CD4-positive, alpha-beta T cell (primary cell): ENCODE measurements around the gene OPA3. TPM values are rescaled to one million over a fixed set of nuclear protein-coding genes. Genes with fewer than 3 reads are reported as not detected.

ENCODE experiments used
- ATAC-seq: fragments of 200-7000 bp; cut with Tn5 transposase; one replicate; pipeline ENCODE4 v1.10.0; 2022; ENCODE audit warnings: mild to moderate bottlenecking; ENCODE audit not compliant: poor library complexity
- CTCF ChIA-PET: fragments of 350-600 bp; sonication (Branson Sonifier 250); formaldehyde crosslinking; loops from one replicate; lab custom pipeline; 2021; ENCODE audit warnings: antibody characterized with exemption, inconsistent platforms; lab: Charles Lee
- POLR2A ChIA-PET: fragments of 350-600 bp; sonication (Branson Sonifier 250); formaldehyde crosslinking; loops from one replicate; lab custom pipeline; 2021; ENCODE audit warnings: antibody characterized with exemption, inconsistent platforms; lab: Charles Lee
- DNase-seq, 14 experiments: peaks; one replicate each; pipeline ENCODE4 v3.0.0-alpha.2; 2013 to 2020; ENCODE audit warnings: mixed read lengths in 2 of 14
- H3K27ac ChIP-seq, 2 donors: one replicate each; pipeline versions ENCODE4 v1.5.1 to v1.7.0; 2013; ENCODE audit warnings: low read length in 2 of 2, low read depth in 1 of 2, mild to moderate bottlenecking in 1 of 2
- H3K27me3 ChIP-seq, 2 experiments: 1 replicate in 1 of 2; 2 replicates in 1 of 2; pipeline versions ENCODE4 v1.6.1 to v1.7.0; 2013; ENCODE audit warnings: low read length in 2 of 2, control low read depth in 1 of 2, mild to moderate bottlenecking in 1 of 2, moderate library complexity in 1 of 2; ENCODE audit not compliant: insufficient read depth in 2 of 2, control insufficient read depth in 1 of 2
- H3K36me3 ChIP-seq: one replicate; pipeline ENCODE4 v1.6.1; 2013; ENCODE audit warnings: low read length, control low read depth; ENCODE audit not compliant: insufficient read depth
- H3K4me1 ChIP-seq: one replicate; pipeline ENCODE4 v1.6.1; 2013; ENCODE audit warnings: low read length, control low read depth; ENCODE audit not compliant: insufficient read depth
- H3K4me3 ChIP-seq: one replicate; pipeline ENCODE4 v1.5.1; 2013; ENCODE audit warnings: mild to moderate bottlenecking, low read length, moderate library complexity
- H3K9me3 ChIP-seq, 2 experiments: 1 replicate in 1 of 2; 2 replicates in 1 of 2; pipeline versions ENCODE4 v1.6.1 to v1.7.0; 2013; ENCODE audit warnings: low read length in 2 of 2, mild to moderate bottlenecking in 2 of 2, control low read depth in 1 of 2, moderate library complexity in 1 of 2; ENCODE audit not compliant: control insufficient read depth in 1 of 2, insufficient read depth in 1 of 2
- H3K27ac Mint-ChIP-seq: one replicate; pipeline ENCODE4 v1.8.0; 2020; ENCODE audit warnings: mixed read lengths
- H3K27me3 Mint-ChIP-seq: one replicate; pipeline ENCODE4 v1.8.0; 2021; ENCODE audit warnings: mixed read lengths
- H3K36me3 Mint-ChIP-seq: one replicate; pipeline ENCODE4 v1.8.0; 2021; ENCODE audit warnings: low read depth, mixed read lengths
- H3K4me1 Mint-ChIP-seq: one replicate; pipeline ENCODE4 v1.8.0; 2021; ENCODE audit warnings: low read depth, mixed read lengths
- H3K4me3 Mint-ChIP-seq: one replicate; pipeline ENCODE4 v1.8.0; 2020; ENCODE audit warnings: mild to moderate bottlenecking, mixed read lengths
- H3K9me3 Mint-ChIP-seq: one replicate; pipeline ENCODE4 v1.8.0; 2020; ENCODE audit warnings: mixed read lengths
- CTCF ChIP-seq: fragments of 200-600 bp; IDR thresholded peaks from one replicate; pipeline ENCODE4 v1.8.0; 2022; ENCODE audit warnings: antibody characterized with exemption, mild to moderate bottlenecking
- intact Hi-C, 2 experiments: fragments of 100-400 bp; cut with DNase I in 1 of 2; cut with micrococcal nuclease in 1 of 2; formaldehyde crosslinking; loops; one replicate each; pipeline versions ENCODE4 v1.15.1 to v1.9.0; 2023 to 2025; cut with DNase I, micrococcal nuclease
- total RNA-seq, 174 experiments: library from RNA in 2 of 174; stranded (reverse) in 2 of 174; gene quantifications; one replicate each; pipeline ENCODE4 v1.2.3 and lab custom pipeline; 2021 to 2026

OPA3 gene
- total RNA-seq, 2 experiments from 2014 or later: 3.1 to 3.2 TPM

- no peak for TF ChIP-seq CTCF
- intact Hi-C loops: no loop called here
- ChIA-PET POLR2A (interaction anchor here (0.8 to 1.8 kb wide), 3 partner anchors 14 to 43 kb away, joined by 3 to 7 read pairs (median 3); no protein-coding TSS in a partner anchor), CTCF (interaction anchor here (0.7 kb wide), 1 partner anchor 43 kb away, joined by 3 read pairs; no protein-coding TSS in a partner anchor)
- H3K27ac ChIP-seq: no peak overlapping the region
- no peaks in the 10 kb centered on the region for H3K36me3 Mint-ChIP-seq
- peaks cover 23% of the 10 kb centered on the region for H3K4me1 ChIP-seq
- ATAC-seq (no peak), DNase-seq (no peak)
- H3K36me3 ChIP-seq: no peaks in the 10 kb centered on the region
- H3K27me3 Mint-ChIP-seq: peaks cover 88% of the 10 kb centered on the region
- no peaks in the 10 kb centered on the region for H3K9me3 Mint-ChIP-seq
- peaks cover 64 to 73% of the 10 kb centered on the region in 2 experiments for H3K27me3 ChIP-seq
- no peak overlapping the region for H3K4me3 ChIP-seq
- H3K27ac Mint-ChIP-seq: no peak overlapping the region
- H3K4me3 Mint-ChIP-seq: no peak overlapping the region
- peaks cover 0 to 12% of the 10 kb centered on the region in 2 experiments for H3K9me3 ChIP-seq
- H3K4me1 Mint-ChIP-seq: peaks cover 30% of the 10 kb centered on the region
Observed at GRCh38 chr19:45599286-45599685, 14.7 kb upstream of the OPA3 start.

GRCh38 chr19:45598267-45599001, 13.8 kb upstream of the OPA3 start:
- intact Hi-C loops: no loop called here
- CTCF ChIA-PET: interaction anchor here (0.7 kb wide), 1 partner anchor 44 kb away, joined by 3 read pairs; no protein-coding TSS in a partner anchor
- DNase-seq: peak in 4 of 14 experiments; percentile 1 to 48 (median 22)

More at GRCh38 chr19:45598267-45599001, 13.8 kb upstream of the OPA3 start:
- H3K27me3 ChIP-seq: peaks cover 64 to 68% of the 10 kb centered on the region in 2 experiments
- no peaks in the 10 kb centered on the region for H3K36me3 Mint-ChIP-seq
- POLR2A ChIA-PET: interaction anchor here (0.8 to 1.8 kb wide), 3 partner anchors 13 to 43 kb away, joined by 3 to 7 read pairs (median 3); no protein-coding TSS in a partner anchor
- H3K9me3 ChIP-seq: peaks cover 0 to 12% of the 10 kb centered on the region in 2 experiments
- H3K27me3 Mint-ChIP-seq: peaks cover 85% of the 10 kb centered on the region
- peaks cover 30% of the 10 kb centered on the region for H3K4me1 Mint-ChIP-seq
- H3K9me3 Mint-ChIP-seq: no peaks in the 10 kb centered on the region
- H3K27ac ChIP-seq: no peak overlapping the region
- no peaks in the 10 kb centered on the region for H3K36me3 ChIP-seq
- no peak overlapping the region for H3K27ac Mint-ChIP-seq
- no peak overlapping the region for H3K4me3 ChIP-seq
- peaks cover 23% of the 10 kb centered on the region for H3K4me1 ChIP-seq
- H3K4me3 Mint-ChIP-seq: no peak overlapping the region
- no peak for TF ChIP-seq CTCF
- no peak for ATAC-seq
